Activated T-helper 1 cell treated with anti-CD3 and anti-CD28 coated beads, Interleukin-12 subunit alpha, Interleukin-12 subunit beta, Interleukin-2, Interleukin-4 antibody, amounts not matched to agents 30 ng/mL and 10 ng/mL and 1 ng/mL, durations not matched to agents 14 hours and 24 hours and 36 hours (primary cell): ENCODE measurements around the gene PLAC1. TPM values are rescaled to one million over a fixed set of nuclear protein-coding genes. Genes with fewer than 3 reads are reported as not detected.

Experiments
- DNase-seq: peaks from one replicate; pipeline ENCODE4 v3.0.0; 2021; ENCODE audit warnings: low spot score
- H3K27ac Mint-ChIP-seq: one replicate; pipeline ENCODE4 v1.8.0; 2021; ENCODE audit warnings: mild to moderate bottlenecking, mixed read lengths
- H3K27me3 Mint-ChIP-seq: one replicate; pipeline ENCODE4 v1.8.0; 2022; ENCODE audit warnings: mild to moderate bottlenecking, moderate library complexity, mixed read lengths; ENCODE audit not compliant: insufficient read depth
- H3K36me3 Mint-ChIP-seq: one replicate; pipeline ENCODE4 v1.8.0; 2021; ENCODE audit warnings: low read depth, mixed read lengths
- H3K4me1 Mint-ChIP-seq: one replicate; pipeline ENCODE4 v1.8.0; 2021; ENCODE audit warnings: low read depth, mixed read lengths
- H3K4me3 Mint-ChIP-seq: one replicate; pipeline ENCODE4 v1.8.0; 2021; ENCODE audit warnings: mild to moderate bottlenecking, moderate library complexity, mixed read lengths
- H3K9me3 Mint-ChIP-seq: one replicate; pipeline ENCODE4 v1.8.0; 2021; ENCODE audit warnings: mixed read lengths
- intact Hi-C: fragments of 100-400 bp; cut with micrococcal nuclease; formaldehyde crosslinking; loops from one replicate; pipeline ENCODE4 v1.15.1; 2024
- total RNA-seq: library from RNA; stranded (reverse); gene quantifications from 2 replicates; pipeline ENCODE4 v1.2.3, GENCODE V29; 2022

Gene PLAC1
- total RNA-seq, 1 donor from 2014 or later: not detected

- peaks cover 2% of the 10 kb centered on the region for H3K27me3 Mint-ChIP-seq
- no peaks in the 10 kb centered on the region for H3K4me1 Mint-ChIP-seq
- H3K27ac Mint-ChIP-seq: no peak overlapping the region
- DNase-seq: no peak
- intact Hi-C loops: no loop called here
- no peak overlapping the region for H3K4me3 Mint-ChIP-seq
- H3K36me3 Mint-ChIP-seq: no peaks in the 10 kb centered on the region
- H3K9me3 Mint-ChIP-seq: no peaks in the 10 kb centered on the region
Measured at GRCh38 chrX:134683351-134684005, 25.2 kb upstream of the PLAC1 start.

GRCh38 chrX:134682081-134682480 lies 23.8 kb upstream of the PLAC1 start:
- DNase-seq: no peak
- Mint-ChIP-seq H3K4me1 (no peaks in the 10 kb centered on the region), H3K36me3 (no peaks in the 10 kb centered on the region)

DNA sequence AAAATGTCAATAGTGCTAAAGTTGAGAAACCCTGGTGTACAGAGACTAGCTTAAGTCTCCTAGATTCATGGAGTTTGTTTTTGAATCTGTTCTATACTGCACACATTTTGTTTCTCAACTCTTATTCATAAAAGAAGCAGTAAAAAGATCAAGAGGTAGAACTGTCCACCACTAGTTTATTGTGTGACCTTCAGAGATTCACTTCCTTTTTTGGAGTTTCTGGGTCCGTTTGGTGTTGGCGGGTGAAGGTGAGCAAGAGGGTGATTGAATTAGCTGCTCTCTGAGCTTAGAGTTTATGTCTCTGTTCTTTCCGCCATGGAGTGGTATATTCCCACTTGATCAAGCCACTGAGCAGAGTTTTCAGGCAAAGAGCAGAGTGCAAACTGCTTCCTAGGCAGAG lies 21.4 kb upstream of the PLAC1 start:
- H3K9me3 Mint-ChIP-seq: no peaks in the 10 kb centered on the region
- no peaks in the 10 kb centered on the region for H3K4me1 Mint-ChIP-seq

More at GRCh38 chrX:134682081-134682480, 23.8 kb upstream of the PLAC1 start:
- intact Hi-C loops: no loop called here
- Mint-ChIP-seq H3K27me3 (peaks cover 2% of the 10 kb centered on the region), H3K27ac (no peak overlapping the region), H3K9me3 (no peaks in the 10 kb centered on the region), H3K4me3 (no peak overlapping the region)

DNA sequence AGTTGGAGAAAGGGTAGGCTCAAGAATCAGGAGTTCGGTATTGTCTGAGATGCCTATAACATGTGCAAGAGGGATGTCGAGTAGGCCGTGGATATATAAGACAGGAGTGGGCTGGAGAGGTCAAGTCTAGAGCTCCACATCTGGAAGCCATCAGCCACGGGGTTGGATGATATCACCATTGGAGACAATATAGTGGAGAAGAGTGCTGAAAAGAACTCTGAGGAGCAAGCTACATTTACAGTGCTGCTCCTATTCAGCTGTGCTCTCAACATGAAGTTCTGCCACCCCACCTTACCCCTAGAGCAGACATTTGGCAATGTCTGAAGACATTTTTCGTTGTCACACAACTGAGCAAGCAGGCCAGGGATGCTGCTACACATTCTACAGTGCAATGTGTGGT lies 20.9 kb upstream of the PLAC1 start:
- Mint-ChIP-seq H3K4me3 (no peak overlapping the region), H3K27me3 (peaks cover 2% of the 10 kb centered on the region), H3K27ac (no peak overlapping the region), H3K9me3 (no peaks in the 10 kb centered on the region), H3K36me3 (no peaks in the 10 kb centered on the region), H3K4me1 (no peaks in the 10 kb centered on the region)
- DNase-seq: no peak
- intact Hi-C loops: no loop called here

More for the DNA sequence above, 21.4 kb upstream of the PLAC1 start:
- Mint-ChIP-seq H3K27ac (no peak overlapping the region), H3K27me3 (peaks cover 2% of the 10 kb centered on the region), H3K4me3 (no peak overlapping the region), H3K36me3 (no peaks in the 10 kb centered on the region)
- no peak for DNase-seq
- intact Hi-C loops: no loop called here

GRCh38 chrX:134677332-134677731 lies 19.1 kb upstream of the PLAC1 start:
- peaks cover 2% of the 10 kb centered on the region for H3K27me3 Mint-ChIP-seq
- intact Hi-C loops: no loop called here
- no peak overlapping the region for H3K27ac Mint-ChIP-seq
- no peaks in the 10 kb centered on the region for H3K36me3 Mint-ChIP-seq
- DNase-seq: no peak
- no peaks in the 10 kb centered on the region for H3K9me3 Mint-ChIP-seq
- H3K4me1 Mint-ChIP-seq: no peaks in the 10 kb centered on the region
- H3K4me3 Mint-ChIP-seq: no peak overlapping the region

DNA sequence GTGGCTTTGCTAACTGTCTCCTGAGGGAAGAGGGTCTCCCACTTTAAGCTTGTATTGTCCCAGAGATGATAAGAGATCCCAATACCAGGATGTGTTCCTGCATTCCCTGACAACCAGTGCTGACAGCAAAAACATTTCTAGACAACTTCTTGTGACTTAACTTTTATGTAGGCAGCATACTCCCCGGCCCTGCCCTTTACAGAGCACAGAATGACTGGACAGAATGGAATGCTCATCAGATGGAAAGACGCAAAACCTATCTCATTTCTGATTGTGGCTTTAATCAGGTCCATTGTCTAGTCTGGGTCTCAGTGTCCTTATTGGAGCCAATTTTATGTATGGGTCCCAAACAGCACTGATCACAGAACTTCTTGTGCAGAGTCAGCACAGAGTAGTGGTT lies 18.2 kb upstream of the PLAC1 start:
- intact Hi-C loops: no loop called here
- Mint-ChIP-seq H3K27me3 (peaks cover 2% of the 10 kb centered on the region), H3K9me3 (peaks cover 4% of the 10 kb centered on the region), H3K4me3 (no peak overlapping the region), H3K36me3 (no peaks in the 10 kb centered on the region), H3K27ac (no peak overlapping the region), H3K4me1 (peaks cover 3% of the 10 kb centered on the region)
- DNase-seq: no peak

DNA sequence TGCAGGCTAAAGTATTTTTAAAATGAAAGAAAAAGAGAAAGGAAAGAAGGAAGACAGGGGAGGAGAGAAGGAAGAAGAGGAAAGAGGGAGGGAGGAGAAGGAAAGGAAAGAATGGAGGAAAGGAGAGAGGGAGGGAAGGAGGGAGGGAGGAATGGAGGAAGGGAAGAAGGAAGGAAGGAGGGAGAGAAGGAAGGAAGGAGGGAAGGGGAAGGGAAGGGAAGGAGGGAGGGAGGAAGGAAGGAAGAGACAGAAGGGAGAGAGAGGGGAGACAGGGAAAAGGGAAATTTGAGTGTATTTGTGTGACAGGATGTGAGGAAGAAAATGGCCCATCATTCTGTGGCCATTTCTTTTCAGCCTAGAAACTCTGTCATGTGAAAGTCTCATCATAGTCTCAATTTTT lies 14.9 kb upstream of the PLAC1 start:
- Mint-ChIP-seq H3K9me3 (peaks cover 9% of the 10 kb centered on the region), H3K27ac (no peak overlapping the region)

DNA sequence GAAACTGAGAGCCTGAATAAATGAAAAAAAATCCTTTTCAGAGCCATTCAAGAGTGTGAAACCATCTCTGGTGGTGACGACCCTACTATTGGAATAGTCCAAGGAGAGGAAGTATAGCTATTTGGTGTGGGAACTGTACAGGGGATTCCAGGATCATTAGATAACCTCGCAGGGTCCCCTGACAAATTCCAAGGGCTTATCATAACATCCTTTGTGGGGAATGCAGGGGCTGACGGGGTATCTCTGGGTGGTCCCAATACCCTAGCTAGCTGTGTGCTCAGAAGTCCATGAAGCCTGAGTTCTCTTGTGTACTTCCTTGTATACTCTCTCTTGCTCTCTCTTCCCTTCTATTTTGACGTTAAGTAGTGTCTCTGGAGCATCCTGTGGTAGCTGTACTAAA lies 13.8 kb upstream of the PLAC1 start:
- Mint-ChIP-seq H3K36me3 (peaks cover 2% of the 10 kb centered on the region), H3K4me1 (peaks cover 5% of the 10 kb centered on the region), H3K9me3 (peaks cover 9% of the 10 kb centered on the region), H3K27me3 (no peaks in the 10 kb centered on the region), H3K4me3 (no peak overlapping the region), H3K27ac (no peak overlapping the region)
- intact Hi-C loops: no loop called here
- DNase-seq: no peak

More for the DNA sequence above, 14.9 kb upstream of the PLAC1 start:
- Mint-ChIP-seq H3K27me3 (no peaks in the 10 kb centered on the region), H3K4me1 (peaks cover 5% of the 10 kb centered on the region), H3K36me3 (peaks cover 2% of the 10 kb centered on the region), H3K4me3 (no peak overlapping the region)
- no peak for DNase-seq
- intact Hi-C loops: no loop called here

GRCh38 chrX:134671294-134671693 lies 13.0 kb upstream of the PLAC1 start:
- Mint-ChIP-seq H3K36me3 (peaks cover 2% of the 10 kb centered on the region), H3K27ac (no peak overlapping the region), H3K9me3 (peaks cover 9% of the 10 kb centered on the region), H3K4me1 (peaks cover 5% of the 10 kb centered on the region), H3K4me3 (no peak overlapping the region), H3K27me3 (no peaks in the 10 kb centered on the region)
- intact Hi-C loops: no loop called here
- DNase-seq: no peak

DNA sequence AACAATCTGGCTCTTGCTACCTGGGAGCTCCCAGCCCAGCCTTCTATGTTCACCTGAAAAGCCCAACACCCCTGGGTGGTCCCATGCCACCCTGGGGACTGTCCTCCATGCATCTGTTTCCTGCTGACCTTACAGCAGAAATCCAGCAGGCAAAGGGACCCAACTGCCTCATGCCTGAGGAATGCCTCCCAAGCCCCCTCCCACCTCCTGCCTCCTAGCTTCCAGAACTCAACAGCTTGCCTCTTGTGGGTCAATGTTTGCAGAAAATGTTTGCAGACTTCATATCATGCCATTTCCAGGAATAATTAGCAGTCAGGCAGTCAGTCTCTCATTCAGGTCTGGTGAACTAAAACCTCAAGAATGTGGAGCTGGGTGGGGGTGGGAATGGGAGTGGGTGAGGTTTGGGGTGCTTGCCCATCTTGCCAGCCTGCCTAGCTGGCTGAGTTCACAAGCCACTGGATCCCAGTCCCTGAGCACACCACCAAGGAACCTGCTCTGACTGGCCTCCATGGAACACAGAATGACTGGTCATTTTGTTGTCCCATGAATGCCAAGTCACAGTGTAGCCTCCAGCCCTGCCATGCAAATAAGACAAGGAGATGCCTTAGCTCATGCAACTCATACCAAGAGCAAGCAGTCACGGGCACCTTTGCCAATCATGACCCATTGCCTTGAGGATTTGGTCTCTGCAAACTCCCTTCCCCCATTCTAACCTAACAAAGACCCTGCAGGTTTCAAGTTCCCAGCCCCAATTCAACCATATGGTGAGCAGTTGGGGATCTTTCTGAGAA lies 12.1 kb upstream of the PLAC1 start:
- Mint-ChIP-seq H3K36me3 (peaks cover 2% of the 10 kb centered on the region), H3K4me3 (no peak overlapping the region), H3K27me3 (no peaks in the 10 kb centered on the region), H3K9me3 (peaks cover 9% of the 10 kb centered on the region), H3K4me1 (peaks cover 5% of the 10 kb centered on the region), H3K27ac (no peak overlapping the region)
- intact Hi-C loops: no loop called here
- no peak for DNase-seq

DNA sequence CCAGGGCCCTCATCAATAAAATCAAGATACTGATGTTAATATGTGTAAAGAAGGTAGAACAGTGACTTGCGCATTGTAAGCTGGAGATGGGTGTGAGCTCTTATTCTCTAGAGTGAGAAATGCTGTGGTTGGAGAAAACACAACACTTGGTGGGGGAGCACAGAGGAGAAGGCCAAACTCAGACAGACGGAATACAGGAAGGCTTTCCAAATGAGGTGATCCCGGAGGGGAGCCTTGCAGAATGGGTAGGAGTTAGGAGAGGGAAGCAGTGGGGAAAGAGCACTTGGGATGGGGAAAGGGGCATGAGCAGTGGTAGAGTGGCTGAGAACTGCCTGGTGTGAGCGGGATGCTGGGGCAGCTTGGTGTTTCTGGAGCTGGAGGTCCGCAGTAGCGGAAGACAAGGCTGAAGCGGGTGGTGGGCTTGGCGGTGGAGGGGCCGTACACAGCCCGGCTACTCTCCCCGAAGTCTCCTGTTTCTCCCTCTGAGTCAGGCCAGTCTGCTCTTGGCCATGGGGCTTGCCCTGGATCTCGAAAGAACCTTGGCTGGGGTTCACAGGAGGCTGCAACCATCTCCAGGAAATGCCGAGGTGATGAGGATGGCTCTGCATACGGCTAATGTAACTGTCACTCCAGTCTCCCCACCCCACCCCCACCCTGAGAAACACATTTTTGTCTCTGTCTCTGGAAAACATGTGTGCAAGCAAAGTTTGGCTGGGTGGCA lies 11.3 kb upstream of the PLAC1 start:
- Mint-ChIP-seq H3K27me3 (no peaks in the 10 kb centered on the region), H3K4me3 (no peak overlapping the region), H3K36me3 (peaks cover 2% of the 10 kb centered on the region), H3K27ac (no peak overlapping the region), H3K4me1 (peaks cover 5% of the 10 kb centered on the region), H3K9me3 (peaks cover 9% of the 10 kb centered on the region)
- intact Hi-C loops: no loop called here
- no peak for DNase-seq

DNA sequence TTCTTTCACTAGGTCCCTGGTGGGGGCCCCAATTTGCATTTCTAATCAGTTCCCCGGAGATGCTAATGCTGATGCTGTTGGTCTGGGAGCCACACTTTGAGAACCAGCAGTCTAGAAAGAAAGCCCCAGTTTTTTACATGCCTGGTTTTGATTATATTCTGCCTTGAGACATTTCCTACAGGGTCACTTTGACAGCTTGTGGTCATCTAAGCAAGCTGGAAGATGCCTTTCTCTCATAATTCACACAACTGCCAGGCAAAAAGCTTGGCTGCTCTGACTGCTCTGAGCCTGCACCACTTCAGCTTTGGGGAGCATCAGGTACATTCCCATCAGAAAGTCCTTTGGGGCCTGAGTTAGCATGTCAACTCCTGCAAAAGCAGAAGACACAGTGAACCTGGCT lies 5.9 kb upstream of the PLAC1 start:
- no peak for DNase-seq
- no peaks in the 10 kb centered on the region for H3K36me3 Mint-ChIP-seq
- no peak overlapping the region for H3K27ac Mint-ChIP-seq
- intact Hi-C loops: no loop called here
- H3K4me3 Mint-ChIP-seq: no peak overlapping the region
- H3K4me1 Mint-ChIP-seq: no peaks in the 10 kb centered on the region
- no peaks in the 10 kb centered on the region for H3K9me3 Mint-ChIP-seq
- peaks cover 6% of the 10 kb centered on the region for H3K27me3 Mint-ChIP-seq

DNA sequence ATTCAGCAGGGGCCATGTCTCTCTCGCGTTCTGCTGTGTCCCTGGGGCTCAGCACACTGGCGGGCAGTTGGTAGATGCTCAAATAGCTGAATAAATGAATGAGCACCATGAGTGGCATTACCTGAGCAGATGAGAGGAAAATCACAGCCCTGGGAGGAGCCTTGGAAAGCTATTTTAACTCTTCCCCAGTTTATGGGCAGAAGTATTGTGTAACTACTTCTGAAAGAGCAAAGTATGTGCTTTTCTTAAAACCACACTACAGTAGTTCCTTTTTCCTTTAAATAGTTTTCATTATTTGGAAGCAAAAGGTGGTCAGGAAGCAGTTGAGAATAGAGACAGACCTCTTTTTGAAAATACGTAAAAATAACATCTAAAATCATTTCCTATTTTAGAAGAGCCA lies 3.0 kb upstream of the PLAC1 start:
- no peaks in the 10 kb centered on the region for H3K36me3 Mint-ChIP-seq
- intact Hi-C loops: no loop called here
- H3K4me1 Mint-ChIP-seq: no peaks in the 10 kb centered on the region
- H3K27me3 Mint-ChIP-seq: peaks cover 7% of the 10 kb centered on the region
- DNase-seq: no peak
- H3K9me3 Mint-ChIP-seq: no peaks in the 10 kb centered on the region
- H3K4me3 Mint-ChIP-seq: no peak overlapping the region
- H3K27ac Mint-ChIP-seq: no peak overlapping the region
